Measurements from ENCODE around the gene PSMB5. TPM values are rescaled to one million over a fixed set of nuclear protein-coding genes. Genes with fewer than 3 reads are reported as not detected.

Gene PSMB5
- total RNA-seq, 2 experiments from 2014 or later, result 20.1 to 24.5 TPM

DNA sequence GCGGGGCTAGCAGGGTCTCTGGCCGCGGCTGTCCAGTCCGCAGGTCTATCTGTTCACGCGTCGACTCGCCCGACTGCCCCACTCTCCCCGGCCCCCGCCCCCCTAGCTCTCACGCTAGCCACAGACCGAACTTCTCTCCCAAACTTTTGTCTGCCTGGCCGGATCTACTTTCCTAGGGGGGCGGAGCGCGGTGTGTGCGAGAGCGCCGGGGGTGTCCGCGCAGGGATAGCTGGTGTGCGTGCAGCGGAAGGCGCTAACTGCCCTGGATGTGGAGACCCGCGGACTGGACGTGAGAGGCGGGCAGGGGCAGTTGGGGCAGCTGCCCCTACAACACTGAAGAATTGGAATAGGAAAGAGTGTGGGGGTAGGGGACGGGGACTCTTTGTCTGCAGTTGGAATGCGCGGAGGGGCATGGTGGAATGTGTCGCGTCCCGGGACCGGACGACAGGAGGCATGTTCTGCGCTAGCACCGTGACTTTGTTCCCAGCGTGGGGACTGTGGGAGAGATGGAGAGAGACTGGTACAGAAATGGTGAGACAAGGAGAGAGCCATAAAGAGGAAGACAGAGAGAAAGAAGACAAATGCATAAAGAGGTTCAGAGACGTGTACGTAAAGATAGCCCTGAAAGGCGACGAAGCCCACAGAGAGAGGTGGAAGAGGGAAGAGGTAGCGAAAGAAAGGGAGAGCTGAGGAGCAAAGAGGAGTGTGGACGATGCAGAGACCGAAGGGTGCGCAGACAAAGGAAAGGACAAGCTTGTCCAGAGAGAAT is 52.0 kb downstream of the PSMB5 start, which contains the start of gene AJUBA:
Gene AJUBA (minus strand): TSS at position 75 of the 769 bp plus-strand sequence. CDS start 285 bp downstream, outside the sequence.
- H3K36me3 Mint-ChIP-seq (ENCODE audit: low read depth), result peaks cover 5% of the 10 kb centered on the region
- H3K27ac Mint-ChIP-seq, result no peak within 1 kb of the TSS
- no peaks in the 10 kb centered on the region for H3K9me3 Mint-ChIP-seq
- intact Hi-C loops (cut with DNase I, micrococcal nuclease), result loop anchor here (1.0 to 10.0 kb wide), 9 partner anchors 9 to 425 kb away; partner anchors contain the start of gene SLC7A8 (in 1 of the 2)
- Histone ChIP-seq H3K4me3 (ENCODE audit: low read length) (peak within 1 kb of the TSS; percentile 84), H3K36me3 (ENCODE audit: insufficient read depth, low read length) (peaks cover 3% of the 10 kb centered on the region), H3K9me3 (ENCODE audit: control insufficient read depth in 1 of 2, insufficient read depth in 1 of 2, low read length in 2 of 2) (no peaks in the 10 kb centered on the region), H3K27me3 (ENCODE audit: control insufficient read depth in 1 of 2, insufficient read depth in 2 of 2, low read length in 2 of 2) (peaks cover 4 to 5% of the 10 kb centered on the region in 2 experiments), H3K4me1 (ENCODE audit: insufficient read depth, low read length) (peaks cover 34% of the 10 kb centered on the region), H3K27ac (ENCODE audit: low read depth in 1 of 2, low read length in 2 of 2) (no peak within 1 kb of the TSS)
- TF ChIP-seq, protein P1, sequence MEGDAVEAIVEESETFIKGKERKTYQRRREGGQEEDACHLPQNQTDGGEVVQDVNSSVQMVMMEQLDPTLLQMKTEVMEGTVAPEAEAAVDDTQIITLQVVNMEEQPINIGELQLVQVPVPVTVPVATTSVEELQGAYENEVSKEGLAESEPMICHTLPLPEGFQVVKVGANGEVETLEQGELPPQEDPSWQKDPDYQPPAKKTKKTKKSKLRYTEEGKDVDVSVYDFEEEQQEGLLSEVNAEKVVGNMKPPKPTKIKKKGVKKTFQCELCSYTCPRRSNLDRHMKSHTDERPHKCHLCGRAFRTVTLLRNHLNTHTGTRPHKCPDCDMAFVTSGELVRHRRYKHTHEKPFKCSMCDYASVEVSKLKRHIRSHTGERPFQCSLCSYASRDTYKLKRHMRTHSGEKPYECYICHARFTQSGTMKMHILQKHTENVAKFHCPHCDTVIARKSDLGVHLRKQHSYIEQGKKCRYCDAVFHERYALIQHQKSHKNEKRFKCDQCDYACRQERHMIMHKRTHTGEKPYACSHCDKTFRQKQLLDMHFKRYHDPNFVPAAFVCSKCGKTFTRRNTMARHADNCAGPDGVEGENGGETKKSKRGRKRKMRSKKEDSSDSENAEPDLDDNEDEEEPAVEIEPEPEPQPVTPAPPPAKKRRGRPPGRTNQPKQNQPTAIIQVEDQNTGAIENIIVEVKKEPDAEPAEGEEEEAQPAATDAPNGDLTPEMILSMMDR (IDR thresholded peaks at IDR 0.05), result no peak
- H3K27me3 Mint-ChIP-seq, result no peaks in the 10 kb centered on the region
- CTCF ChIA-PET, result interaction anchor here (0.6 to 4.5 kb wide), 15 partner anchors 10 to 426 kb away, joined by 3 to 23 read pairs (median 5); partner anchors contain the start of genes ACIN1, C14orf119, CDH24 and HAUS4
- peaks cover 13% of the 10 kb centered on the region for H3K4me1 Mint-ChIP-seq (ENCODE audit: low read depth)
- DNase-seq (peak; percentile 46 to 85 (median 70)), ATAC-seq (ENCODE audit: poor library complexity) (peak; percentile 67)
- POLR2A ChIA-PET, result interaction anchor here (0.6 to 3.2 kb wide), 19 partner anchors 10 to 426 kb away, joined by 3 to 23 read pairs (median 6); partner anchors contain the start of genes ACIN1, C14orf119, HAUS4 and PABPN1
- H3K4me3 Mint-ChIP-seq, result peak within 1 kb of the TSS; percentile 77

DNA sequence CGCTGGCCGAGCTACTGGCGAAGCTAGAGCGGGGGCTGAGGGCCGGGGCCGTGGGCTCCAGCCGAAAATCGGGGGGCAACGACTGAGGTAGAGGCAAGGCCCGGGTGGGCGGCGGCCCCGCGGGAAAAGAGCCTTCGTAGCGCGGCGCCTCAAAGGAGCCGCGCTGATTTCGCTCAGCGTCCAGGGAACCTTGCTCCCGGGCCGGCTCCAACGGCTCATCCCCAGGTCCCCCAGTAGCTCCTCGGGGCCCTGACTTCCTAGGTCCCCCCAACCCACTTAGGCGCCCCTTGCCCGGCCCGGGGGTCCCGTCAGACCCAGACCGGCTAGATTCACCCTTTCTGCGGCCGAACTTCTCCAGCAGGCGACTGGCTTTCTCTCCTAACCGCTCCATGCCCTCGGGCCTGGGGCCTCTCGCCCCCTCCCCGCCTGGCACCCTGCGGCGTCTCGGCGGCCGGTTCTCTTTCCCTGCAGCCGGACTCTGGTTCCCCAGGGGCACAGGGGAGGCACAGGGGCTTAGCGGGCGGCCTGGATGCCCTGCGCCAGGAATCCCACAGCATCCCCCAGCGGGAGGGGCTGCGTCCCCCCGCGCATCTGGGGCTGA is 52.7 kb downstream of the PSMB5 start:
- peaks cover 5% of the 10 kb centered on the region for H3K36me3 Mint-ChIP-seq (ENCODE audit: low read depth)
- peaks cover 34% of the 10 kb centered on the region for H3K4me1 ChIP-seq (ENCODE audit: insufficient read depth, low read length)
- H3K27ac ChIP-seq (ENCODE audit: low read depth in 1 of 2, low read length in 2 of 2), result no peak overlapping the region
- H3K27ac Mint-ChIP-seq, result no peak overlapping the region
- H3K4me3 ChIP-seq (ENCODE audit: low read length), result peak overlapping the region; percentile 84
- H3K9me3 ChIP-seq (ENCODE audit: control insufficient read depth in 1 of 2, insufficient read depth in 1 of 2, low read length in 2 of 2), result no peaks in the 10 kb centered on the region
- peaks cover 4 to 5% of the 10 kb centered on the region in 2 experiments for H3K27me3 ChIP-seq (ENCODE audit: control insufficient read depth in 1 of 2, insufficient read depth in 2 of 2, low read length in 2 of 2)
- intact Hi-C loops (cut with DNase I, micrococcal nuclease), result loop anchor here (1.0 to 10.0 kb wide), 6 partner anchors 25 to 425 kb away; partner anchors contain the start of gene SLC7A8 (in 1 of the 2)
- POLR2A ChIA-PET, result interaction anchor here (1.1 to 3.2 kb wide), 17 partner anchors 9 to 421 kb away, joined by 3 to 23 read pairs (median 8); partner anchors contain the start of genes ACIN1, C14orf119, DAD1 and HAUS4
- H3K36me3 ChIP-seq (ENCODE audit: insufficient read depth, low read length), result no peaks in the 10 kb centered on the region
- H3K4me3 Mint-ChIP-seq, result peak overlapping the region; percentile 77
- H3K9me3 Mint-ChIP-seq, result no peaks in the 10 kb centered on the region
- DNase-seq (peak in 4 of 14 experiments; percentile 1 to 33 (median 12)), ATAC-seq (ENCODE audit: poor library complexity) (no peak)
- no peaks in the 10 kb centered on the region for H3K27me3 Mint-ChIP-seq
- TF ChIP-seq, protein P1 (IDR thresholded peaks at IDR 0.05), result no peak
- CTCF ChIA-PET, result interaction anchor here (1.2 to 4.5 kb wide), 8 partner anchors 9 to 412 kb away, joined by 3 to 23 read pairs (median 6); partner anchors contain the start of genes ACIN1, C14orf119, CDH24 and PRMT5
- peaks cover 13% of the 10 kb centered on the region for H3K4me1 Mint-ChIP-seq (ENCODE audit: low read depth)

Measured in CD4-positive, alpha-beta T cell (primary cell).